G401 (cell line): ENCODE results near the gene GUCD1. TPM values are rescaled to one million over a fixed set of nuclear protein-coding genes. Genes with fewer than 3 reads are reported as not detected.
A peak's percentile ranks its signal among the peaks of the same experiment; 100 is the strongest.

Experiments
- DNase-seq: peaks from one replicate; pipeline ENCODE4 v3.0.0-alpha.2; 2015; ENCODE audit warnings: low spot score
- in situ Hi-C: cut with HindIII; loops from 2 replicates; pipeline ENCODE4 v1.10.0; 2016; ENCODE audit warnings: low sequenced_read_pairs, mixed read lengths
- total RNA-seq: library from RNA; depleted of rRNA; stranded (reverse); fragments of >200 nt; shearing (Covaris generic); gene quantifications from 2 replicates; pipeline ENCODE4 v1.2.3, GENCODE V29; 2014

Gene GUCD1
- total RNA-seq, 1 experiment from 2014 or later: 144 TPM

DNA sequence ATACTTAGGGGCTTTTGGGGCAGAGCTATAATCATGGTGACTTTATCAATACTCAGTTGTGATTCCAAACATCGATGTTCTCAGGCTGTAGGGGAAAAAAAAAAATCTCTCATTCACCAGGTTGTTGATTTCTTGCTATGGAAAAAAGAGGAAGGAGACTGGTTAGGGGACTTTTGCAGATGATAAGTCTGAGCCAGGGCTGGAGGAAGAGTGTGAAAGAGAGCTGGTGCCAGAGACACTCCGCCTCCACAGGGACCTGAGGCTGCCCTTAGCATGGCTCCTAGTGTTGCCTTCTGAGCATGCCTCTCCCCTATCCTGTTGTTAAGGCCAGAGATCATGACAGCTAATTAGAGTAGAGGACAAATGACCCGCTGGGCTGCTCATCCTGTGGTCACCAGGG, 42.9 kb downstream of the GUCD1 start:
- in situ Hi-C loops: no loop called here
- DNase-seq: no peak

DNA sequence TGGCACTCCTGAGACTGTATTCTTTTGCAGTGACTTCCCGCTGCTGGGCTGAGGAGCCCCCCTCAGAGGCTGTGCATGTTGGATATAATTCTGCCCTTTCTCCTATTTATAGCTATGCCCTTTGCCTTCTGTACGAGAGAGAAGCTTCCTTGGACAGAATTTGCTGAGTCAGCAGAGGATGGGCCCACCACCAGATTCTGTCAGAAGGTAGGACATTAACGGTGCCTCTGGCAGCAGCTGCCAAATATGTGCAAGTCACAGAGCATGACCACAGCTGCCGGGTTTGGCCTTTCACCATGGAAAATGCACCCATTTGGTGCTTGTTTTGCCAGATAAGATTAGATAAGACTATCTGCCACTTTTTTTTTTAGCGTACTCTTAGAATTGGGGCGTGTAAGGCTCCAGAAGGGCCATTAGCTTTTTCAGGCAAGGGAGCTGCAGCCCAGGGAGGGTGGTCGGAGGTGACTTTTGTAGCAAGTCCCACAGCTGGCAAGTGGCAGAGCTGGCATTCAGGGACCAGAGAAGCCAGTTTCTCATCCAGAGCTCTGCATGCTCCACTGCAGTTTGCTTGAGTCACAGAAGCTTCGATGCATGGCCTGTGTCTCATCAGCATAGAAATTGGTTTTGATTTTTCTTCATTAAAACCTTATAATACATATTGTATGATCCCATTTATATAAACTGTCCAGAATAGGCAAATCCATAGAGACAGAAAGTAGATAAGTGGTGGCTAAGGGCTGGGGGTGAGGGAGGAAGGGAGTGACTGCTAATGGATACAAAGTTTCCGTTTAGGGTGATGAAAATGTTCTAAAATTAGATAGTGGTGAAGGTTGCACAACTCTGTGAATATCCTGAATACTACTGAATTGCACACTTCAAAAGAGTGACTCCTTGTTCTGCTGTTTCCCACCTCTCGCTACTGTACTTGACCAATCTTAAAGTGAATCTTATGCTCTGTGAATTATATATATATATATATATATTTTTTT, 44.0 kb downstream of the GUCD1 start:
- in situ Hi-C loops: no loop called here
- DNase-seq: no peak

DNA sequence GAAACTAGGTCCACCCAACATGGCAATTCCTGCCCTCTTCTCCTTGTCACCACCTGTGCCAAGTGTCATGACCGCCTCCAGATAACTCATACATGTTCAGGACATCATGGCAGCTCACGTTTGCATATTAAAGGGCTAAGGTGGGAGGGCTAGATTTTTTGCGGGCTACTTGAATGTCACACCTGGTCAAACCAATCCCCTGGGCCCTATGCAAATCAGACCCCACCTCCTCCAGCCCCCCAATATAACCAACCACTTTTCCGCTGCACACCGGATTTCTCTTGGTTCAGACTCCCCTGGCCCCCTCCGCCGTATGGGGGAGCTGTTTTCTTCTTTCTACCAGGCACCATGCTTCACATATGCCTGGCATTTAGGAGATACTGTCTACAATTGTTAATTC, 47.2 kb downstream of the GUCD1 start:
- in situ Hi-C loops: no loop called here
- DNase-seq: no peak

DNA sequence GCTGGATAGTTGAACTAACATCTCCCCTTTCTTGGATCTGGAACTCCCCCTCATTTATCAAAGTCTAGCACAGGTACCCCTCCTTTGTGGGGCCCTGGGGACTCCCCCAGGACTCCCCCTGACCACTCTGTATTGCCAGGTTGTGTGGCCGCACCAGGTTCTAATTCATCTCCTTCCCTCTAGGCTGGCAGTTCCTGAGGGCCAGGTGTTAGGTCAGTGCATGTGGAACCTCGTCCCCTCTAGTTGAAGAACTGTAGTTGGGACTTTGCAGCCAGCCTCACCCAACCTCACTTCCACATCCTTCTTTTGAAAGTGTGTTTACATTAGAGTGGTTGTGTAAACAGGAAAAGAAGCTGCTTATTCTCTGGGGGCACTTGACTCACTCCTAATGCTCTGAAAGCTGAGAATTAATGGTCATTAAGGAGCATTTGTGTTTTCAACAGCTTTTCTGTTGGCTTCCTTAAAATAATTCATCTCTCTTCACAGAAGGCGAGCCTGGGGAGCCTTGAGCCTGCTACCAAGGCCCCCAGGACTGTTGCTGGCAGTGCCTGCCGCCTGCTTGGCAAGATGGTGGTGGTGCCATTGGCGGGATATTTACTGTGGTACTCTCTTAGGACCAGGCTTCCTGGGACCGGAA, 48.0 kb downstream of the GUCD1 start:
- no peak for DNase-seq
- in situ Hi-C loops: no loop called here

DNA sequence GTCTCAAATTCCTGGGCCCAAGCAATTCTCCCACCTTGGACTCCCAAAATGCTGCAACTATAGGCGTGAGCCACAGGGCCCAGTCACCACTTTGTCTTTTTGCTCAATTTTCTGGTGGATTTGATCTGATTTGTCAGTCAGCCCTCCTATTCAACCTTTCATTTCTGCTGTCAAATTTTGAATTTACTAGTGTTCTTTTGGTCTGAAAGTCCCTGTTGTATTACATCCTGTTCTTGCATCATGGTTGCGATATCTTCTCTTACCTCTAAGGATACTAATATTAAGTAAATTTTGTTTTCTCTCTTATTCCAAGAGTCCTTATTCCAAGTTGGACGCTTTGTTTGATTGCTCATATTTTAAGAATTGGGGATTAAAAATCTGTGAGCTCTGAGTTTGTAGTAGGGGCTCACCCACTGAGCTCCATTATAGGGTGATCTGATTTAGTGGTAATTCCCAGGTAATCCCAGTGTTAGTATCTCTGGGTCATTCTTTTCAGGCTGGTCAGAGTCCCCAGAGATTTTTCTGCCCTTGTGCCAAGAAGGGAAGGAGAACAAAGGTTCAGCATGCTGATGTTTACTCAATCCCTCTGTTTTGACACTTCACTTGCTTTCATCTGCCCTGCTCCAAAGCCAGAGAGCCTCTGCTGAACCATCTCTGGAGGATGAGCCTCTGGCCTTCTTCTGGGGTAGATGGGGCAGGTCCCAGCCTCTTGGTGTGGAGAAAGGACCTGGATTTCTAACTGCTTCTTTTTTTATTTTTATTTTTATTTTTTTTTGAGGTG, 49.8 kb downstream of the GUCD1 start:
- in situ Hi-C loops: no loop called here
- no peak for DNase-seq

DNA sequence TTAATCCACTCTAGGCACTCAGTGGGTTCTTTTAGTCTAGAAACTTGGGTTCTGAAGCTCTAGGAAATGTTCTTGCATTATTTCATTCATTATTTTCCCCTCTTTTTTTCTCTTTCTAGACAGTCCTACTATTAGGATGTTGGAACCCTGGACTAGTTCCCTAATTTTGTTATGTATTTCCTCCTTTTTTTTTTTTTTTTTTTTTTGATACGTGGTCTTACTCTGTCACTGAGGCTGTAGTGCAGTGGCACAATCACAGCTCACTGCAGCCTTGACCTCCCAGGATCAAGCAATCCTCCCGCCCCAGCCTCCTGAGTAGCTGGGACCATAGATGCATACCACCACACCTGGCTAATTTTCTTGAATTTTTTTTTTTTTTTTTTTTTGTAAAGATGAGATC, 50.4 kb downstream of the GUCD1 start:
- no peak for DNase-seq
- in situ Hi-C loops: no loop called here

DNA sequence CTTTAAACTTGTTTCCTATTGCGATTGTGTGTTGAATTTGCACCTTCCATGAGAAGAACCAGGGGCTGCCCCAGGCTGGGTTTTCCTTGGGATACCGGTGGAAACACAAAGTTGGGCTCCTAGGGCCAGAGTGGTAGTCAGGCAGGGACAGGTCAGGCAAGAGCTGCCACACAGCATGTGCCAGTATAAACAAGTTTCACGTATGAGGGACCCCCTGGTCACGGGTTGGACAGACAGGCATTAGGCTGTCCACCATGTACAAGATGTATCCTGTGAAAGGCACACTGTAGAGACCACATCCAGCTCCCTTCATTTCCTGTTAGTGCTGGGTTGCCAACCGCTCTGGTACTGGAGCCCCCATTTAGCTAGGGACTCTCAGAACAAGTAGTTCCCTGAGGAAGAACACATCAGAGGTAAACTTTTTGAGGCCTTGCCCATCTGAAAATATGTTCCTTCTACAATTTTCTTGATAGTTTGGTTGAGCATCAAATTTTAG, 51.0 kb downstream of the GUCD1 start:
- in situ Hi-C loops: no loop called here
- DNase-seq: no peak

DNA sequence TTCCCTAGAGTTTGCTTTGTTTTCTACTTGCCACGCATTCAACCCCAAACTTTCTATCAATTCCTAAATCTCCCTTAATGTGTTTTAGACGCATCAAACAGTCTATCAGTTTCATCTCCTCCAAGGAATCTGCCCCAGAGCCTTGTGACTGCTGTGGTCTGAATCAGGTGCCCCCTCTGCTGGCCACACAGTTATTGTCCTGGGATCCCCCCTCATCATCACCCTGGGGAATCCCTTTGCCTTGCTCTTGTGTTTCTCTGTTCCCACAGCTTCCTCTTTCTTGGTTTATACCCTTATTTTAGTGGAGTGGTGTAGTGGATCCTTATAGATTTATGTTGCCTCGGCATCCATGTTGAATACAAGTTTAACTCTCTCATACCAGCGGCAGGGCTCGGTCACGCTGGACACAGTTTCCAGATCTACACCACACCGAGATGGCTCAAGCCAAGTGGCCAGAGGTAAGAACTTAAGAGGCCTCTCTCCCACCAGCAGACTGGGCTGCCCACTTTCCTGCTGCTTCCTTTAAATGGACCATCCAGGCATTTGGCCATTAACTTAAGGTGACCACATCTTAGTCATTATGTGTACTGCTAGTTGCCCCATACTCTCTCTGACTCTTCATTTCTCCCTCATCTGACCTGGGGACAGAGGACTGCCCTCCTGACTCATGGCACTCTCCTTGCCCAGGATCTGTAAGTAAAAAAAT, 51.6 kb downstream of the GUCD1 start:
- in situ Hi-C loops: no loop called here

DNA sequence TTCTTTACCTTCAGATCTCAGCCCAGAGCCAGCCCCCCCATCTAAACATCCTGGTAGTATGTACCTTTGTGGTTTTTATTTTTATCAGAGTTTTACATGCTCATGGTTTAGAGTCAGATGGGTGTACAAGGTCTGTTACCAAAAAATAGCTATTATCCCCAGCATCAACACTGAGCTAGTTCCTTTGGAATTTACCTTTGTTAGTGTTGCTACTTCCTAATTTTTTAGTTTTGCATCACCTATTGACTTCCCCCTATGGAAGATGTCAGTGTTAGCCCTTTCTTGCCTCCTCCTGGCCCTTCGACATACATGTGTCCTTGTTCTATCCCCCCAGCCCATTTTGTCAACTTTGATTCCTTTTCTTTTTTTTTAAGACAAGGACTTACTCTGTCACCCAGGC, 52.4 kb downstream of the GUCD1 start:
- no peak for DNase-seq
- in situ Hi-C loops: no loop called here

More for the DNA sequence above, 51.6 kb downstream of the GUCD1 start:
- DNase-seq: no peak

DNA sequence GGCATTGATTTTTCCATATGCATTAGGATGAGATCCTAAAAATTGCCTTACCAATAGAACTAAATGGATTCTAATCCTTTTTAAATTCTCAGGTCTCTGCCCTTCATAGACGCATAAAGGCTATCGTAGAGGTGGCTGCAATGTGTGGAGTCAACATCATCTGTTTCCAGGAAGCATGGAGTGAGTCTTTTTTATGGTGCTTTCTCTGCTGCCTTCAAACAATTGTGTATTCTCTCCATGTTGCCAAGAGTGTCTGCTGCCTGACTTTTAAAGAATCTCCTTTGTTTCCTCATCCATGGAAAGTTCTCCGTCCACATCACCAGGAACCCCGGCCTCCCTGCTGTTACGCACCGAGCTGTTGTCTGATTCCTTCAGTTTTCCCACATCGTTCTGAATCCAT, 52.9 kb downstream of the GUCD1 start:
- no peak for DNase-seq
- in situ Hi-C loops: no loop called here

DNA sequence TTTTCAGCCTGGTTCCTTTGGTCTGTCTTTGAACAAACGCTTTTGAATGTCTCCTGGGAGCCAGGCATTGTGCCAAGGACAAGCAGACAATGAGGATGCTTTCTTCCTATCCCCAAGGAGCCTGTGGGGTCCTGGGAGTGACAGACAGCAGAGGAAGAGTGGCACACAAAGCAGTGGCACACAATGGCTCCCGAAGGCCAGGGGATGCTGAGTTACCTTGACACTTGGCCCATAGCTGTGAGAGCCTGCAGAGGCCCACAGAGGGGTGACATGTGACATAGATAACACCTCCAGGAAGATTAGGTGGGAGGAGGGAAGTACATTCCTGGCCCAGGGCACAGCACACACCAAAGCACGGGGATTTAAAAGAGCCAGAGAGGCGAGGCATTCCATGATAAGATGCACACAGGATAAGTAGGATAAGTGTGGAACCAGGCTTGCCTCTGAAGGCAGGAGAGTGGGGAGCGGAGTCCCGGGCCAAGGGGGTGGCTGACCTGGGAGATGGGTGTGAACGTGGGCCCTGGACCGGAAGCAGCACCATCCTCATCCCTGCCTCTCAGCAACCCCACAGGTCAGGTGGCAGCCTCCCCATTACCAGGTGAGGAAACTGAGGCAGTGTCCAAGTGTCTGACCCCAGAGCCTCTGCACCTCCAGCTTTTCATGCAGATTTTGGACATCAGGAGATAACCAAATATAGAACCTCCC, 53.5 kb downstream of the GUCD1 start:
- in situ Hi-C loops: no loop called here
- peak; percentile 19 for DNase-seq

DNA sequence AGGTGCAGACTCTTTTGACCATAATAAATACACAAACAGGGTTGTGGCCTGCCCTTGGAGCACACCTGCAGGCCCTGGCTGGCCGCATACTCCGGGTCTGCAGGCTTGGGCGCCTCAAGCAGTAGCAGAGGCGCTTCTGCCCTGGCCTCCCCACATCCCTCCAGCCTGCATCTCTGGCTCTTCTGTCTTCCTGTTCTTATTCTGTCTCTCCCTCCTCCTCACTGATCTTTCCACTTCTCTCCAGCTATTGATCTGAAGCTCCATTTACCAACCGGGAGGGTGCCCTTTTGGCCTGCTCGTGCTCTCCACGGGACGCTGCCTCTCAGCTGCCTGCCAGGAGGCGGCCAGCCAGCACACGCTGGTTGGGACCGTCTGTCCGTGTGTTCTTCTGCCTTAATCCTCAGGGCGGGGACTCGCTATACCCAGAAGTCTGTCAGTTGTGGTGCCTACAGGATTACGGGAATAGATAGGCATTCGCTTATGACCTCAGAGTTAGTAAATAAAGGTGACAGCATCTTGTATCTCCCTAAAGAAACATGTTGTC, 54.6 kb downstream of the GUCD1 start:
- in situ Hi-C loops: no loop called here
- peak; percentile 72 for DNase-seq

DNA sequence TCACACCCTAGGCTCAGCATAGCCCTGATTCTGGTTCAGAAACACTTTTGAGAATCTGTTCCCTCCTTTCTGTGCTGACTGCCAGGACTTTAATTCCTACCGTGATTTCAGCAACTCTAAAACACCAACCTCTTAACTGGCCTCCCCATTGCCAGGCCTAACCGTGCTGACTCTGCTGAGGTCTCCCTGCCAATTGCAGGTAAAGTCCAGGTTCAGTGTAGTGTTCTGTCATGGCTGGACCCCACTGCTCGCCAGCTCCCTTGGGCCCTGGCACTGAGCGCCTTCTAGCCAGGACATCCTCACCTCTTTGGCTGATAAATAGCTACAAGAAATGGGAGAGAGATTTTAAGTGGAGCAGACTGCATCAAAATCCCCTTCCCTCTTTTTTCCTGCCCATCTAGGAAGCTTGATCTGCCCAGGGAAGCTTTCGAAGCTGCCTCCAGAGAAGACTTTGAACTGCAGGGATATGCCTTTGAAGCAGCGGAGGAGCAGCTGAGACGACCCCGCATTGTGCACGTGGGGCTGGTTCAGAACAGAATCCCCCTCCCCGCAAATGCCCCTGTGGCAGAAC, 55.1 kb downstream of the GUCD1 start:
- in situ Hi-C loops: no loop called here
- DNase-seq: no peak

DNA sequence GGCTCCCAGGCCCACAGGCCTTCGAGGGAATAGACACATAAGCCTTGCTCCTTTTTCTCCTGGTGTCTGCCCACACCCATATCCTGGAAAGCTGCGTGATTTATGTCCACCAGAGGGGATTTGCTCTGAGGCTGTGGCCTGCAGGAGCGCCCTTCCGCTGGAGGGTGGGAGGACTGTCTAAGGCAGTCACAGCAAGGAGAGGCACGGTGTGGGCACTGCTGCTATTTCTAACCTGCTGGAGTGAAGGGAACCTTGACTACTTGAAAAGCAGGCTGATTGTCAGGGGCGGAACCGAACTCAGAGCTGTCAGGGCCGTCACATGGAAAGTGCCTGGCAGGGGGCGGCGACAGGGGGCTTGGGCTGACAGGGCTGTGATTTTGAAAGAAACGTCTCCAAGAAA, 56.1 kb downstream of the GUCD1 start:
- in situ Hi-C loops: no loop called here
- DNase-seq: no peak

DNA sequence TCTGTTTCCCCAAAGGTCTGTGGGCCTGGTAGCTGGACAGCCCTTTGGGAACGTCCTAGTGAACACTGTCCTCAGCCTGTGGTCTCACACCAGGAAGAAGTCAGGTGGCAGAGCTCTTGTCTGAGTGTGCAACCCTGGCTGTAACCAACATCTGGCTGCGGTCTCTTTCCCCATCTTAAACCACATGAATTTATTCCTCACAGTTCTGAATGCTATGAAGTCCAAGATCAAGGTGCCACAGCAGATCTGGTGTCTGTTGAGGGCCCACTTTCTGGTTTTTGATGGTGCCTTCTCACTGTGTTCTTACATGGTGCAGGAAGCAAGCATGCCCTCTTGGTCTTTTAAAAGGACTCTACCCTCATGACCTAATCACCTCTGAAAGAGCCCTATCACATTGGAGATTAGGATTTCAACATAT, 57.1 kb downstream of the GUCD1 start:
- in situ Hi-C loops: no loop called here
- DNase-seq: no peak

DNA sequence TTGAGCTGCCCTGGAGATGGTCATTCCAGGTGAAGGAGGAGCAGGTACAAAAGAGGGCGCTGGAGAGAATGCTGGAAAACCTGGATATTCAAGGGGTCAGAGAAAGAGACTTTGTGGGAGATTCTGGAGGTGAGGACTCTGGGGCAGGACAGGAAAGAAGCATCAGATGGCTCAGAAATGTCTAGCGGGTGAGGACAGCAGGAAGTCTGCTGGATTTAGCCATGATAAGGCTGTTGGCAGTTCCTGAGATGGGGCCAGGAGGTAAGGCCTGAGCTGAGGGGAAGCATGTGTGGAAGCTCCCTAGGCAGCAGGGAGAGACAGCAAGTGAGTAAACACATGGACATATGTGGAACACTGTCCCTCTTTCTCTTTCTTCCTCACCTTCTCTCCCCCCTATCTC, 58.3 kb downstream of the GUCD1 start:
- in situ Hi-C loops: no loop called here
- DNase-seq: peak; percentile 86

DNA sequence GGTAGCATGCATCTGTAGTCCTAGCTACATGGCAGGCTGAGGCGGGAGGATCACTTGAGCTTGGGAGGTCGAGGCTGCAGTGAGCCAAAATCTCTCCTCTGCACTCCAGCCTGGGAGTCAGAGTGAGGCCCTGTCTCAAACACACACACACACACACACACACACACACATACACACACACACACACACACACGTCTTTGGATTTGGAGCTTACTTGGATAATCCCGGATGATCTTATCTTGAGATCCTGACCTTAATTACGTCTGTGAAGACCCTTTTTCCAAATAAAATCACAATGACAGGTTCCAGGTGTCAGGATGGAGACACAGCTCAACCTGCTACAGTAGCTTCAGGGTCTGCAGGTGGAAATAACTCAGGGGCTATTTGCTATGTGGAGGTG, 58.7 kb downstream of the GUCD1 start:
- no peak for DNase-seq
- in situ Hi-C loops: no loop called here

DNA sequence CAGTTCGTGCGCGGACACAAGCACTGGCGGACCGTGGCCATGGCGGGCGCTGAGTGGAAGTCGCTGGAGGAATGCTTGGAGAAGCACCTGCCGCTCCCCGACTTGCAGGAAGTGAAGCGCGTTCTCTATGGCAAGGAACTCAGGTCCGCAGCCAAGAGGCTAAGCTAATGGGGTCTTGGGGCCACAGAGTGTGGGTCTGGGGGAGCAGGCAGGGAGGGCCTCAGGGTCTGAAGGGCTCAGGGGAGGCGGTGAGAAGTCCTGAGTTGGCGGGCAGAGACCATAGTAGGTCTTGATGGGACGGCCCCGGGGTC, 59.6 kb downstream of the GUCD1 start:
- no peak for DNase-seq
- in situ Hi-C loops: no loop called here
